ELF-1 (cell line): ENCODE data around the gene CRYBB3.
A peak's percentile ranks its signal among the peaks of the same experiment; 100 is the strongest.
"Not testable (repeated sequence)": the region's sequence is repeated elsewhere in the genome, so short reads cannot be mapped to it uniquely, and the experiment has no call there.

ENCODE experiments used
- DNase-seq: peaks from one replicate; pipeline ENCODE4 v3.0.0-alpha.2; 2016; ENCODE audit warnings: low read depth, low spot score

The CRYBB3 gene

GRCh38 chr22:25174888-25175411 lies 24.7 kb upstream of the CRYBB3 start:
- no peak for DNase-seq

- no peak for DNase-seq
Observed at GRCh38 chr22:25176175-25176574, 23.5 kb upstream of the CRYBB3 start.

GRCh38 chr22:25176799-25177198 lies 22.9 kb upstream of the CRYBB3 start:
- no peak for DNase-seq

- DNase-seq: no peak
Observed at GRCh38 chr22:25177226-25177625, 22.4 kb upstream of the CRYBB3 start.

GRCh38 chr22:25177895-25178294 lies 21.8 kb upstream of the CRYBB3 start:
- no peak for DNase-seq

GRCh38 chr22:25178348-25178747 lies 21.3 kb upstream of the CRYBB3 start:
- DNase-seq: not testable (repeated sequence)

- DNase-seq: peak; percentile 90
Observed at GRCh38 chr22:25178869-25179631, 20.6 kb upstream of the CRYBB3 start.

- DNase-seq: no peak
Observed at GRCh38 chr22:25182131-25183110, 17.2 kb upstream of the CRYBB3 start.

- no peak for DNase-seq
Observed at GRCh38 chr22:25183949-25184619, 15.6 kb upstream of the CRYBB3 start.

GRCh38 chr22:25186140-25186539 lies 13.5 kb upstream of the CRYBB3 start:
- no peak for DNase-seq

GRCh38 chr22:25187469-25187868 lies 12.2 kb upstream of the CRYBB3 start:
- no peak for DNase-seq

GRCh38 chr22:25192406-25192805 lies 7.3 kb upstream of the CRYBB3 start:
- no peak for DNase-seq

GRCh38 chr22:25193130-25193529 lies 6.5 kb upstream of the CRYBB3 start:
- DNase-seq: no peak

- DNase-seq: peak; percentile 50
Observed at GRCh38 chr22:25193548-25193947, 6.1 kb upstream of the CRYBB3 start.

GRCh38 chr22:25196326-25196725 lies 3.3 kb upstream of the CRYBB3 start:
- DNase-seq: no peak

- DNase-seq: no peak
Observed at GRCh38 chr22:25197340-25197739, 2.3 kb upstream of the CRYBB3 start.

- no peak for DNase-seq
Observed at GRCh38 chr22:25200967-25201366, 1.3 kb downstream of the CRYBB3 start.

- DNase-seq: no peak
Observed at GRCh38 chr22:25201557-25202273, 2.1 kb downstream of the CRYBB3 start.

GRCh38 chr22:25202290-25202921 lies 2.7 kb downstream of the CRYBB3 start:
- peak; percentile 84 for DNase-seq

GRCh38 chr22:25203082-25203481 lies 3.4 kb downstream of the CRYBB3 start:
- no peak for DNase-seq

GRCh38 chr22:25204547-25204946 lies 4.9 kb downstream of the CRYBB3 start:
- DNase-seq: not testable (repeated sequence)
